OCI-LY7 (cell line): ENCODE data around the gene GPC2.

Experiments
- CTCF ChIP-seq: fragments of 200-600 bp; sonication (generic); conservative IDR thresholded peaks from 2 replicates; pipeline ENCODE4 v1.5.1; 2014; ENCODE audit warnings: mild to moderate bottlenecking, antibody characterized with exemption, low read length, moderate library complexity, mixed read lengths
- EZH2phosphoT487 ChIP-seq: fragments of 200-600 bp; sonication (generic); IDR thresholded peaks from 2 replicates; pipeline ENCODE4 v1.6.1; 2018; ENCODE audit warnings: low read depth, borderline replicate concordance, mild to moderate bottlenecking, mixed run types, antibody characterized with exemption, low read length, moderate library complexity, mixed read lengths

- no peak for TF ChIP-seq CTCF
- TF ChIP-seq EZH2phosphoT487, result no peak
Measured at GRCh38 chr7:100147278-100147677, 29.9 kb downstream of the GPC2 start.
